AG09319 (cell line): ENCODE data around the gene ASMT.

Experiments used
- DNase-seq: peaks from one replicate; pipeline ENCODE4 v3.0.0-alpha.2; 2010; ENCODE audit warnings: low read depth; ENCODE audit errors: extremely low read depth
- CTCF ChIP-seq: IDR thresholded peaks from 2 replicates; pipeline ENCODE4 v1.5.1; 2011; ENCODE audit warnings: low read depth, mild to moderate bottlenecking, inconsistent platforms, low read length, moderate library complexity

Gene ASMT

DNA sequence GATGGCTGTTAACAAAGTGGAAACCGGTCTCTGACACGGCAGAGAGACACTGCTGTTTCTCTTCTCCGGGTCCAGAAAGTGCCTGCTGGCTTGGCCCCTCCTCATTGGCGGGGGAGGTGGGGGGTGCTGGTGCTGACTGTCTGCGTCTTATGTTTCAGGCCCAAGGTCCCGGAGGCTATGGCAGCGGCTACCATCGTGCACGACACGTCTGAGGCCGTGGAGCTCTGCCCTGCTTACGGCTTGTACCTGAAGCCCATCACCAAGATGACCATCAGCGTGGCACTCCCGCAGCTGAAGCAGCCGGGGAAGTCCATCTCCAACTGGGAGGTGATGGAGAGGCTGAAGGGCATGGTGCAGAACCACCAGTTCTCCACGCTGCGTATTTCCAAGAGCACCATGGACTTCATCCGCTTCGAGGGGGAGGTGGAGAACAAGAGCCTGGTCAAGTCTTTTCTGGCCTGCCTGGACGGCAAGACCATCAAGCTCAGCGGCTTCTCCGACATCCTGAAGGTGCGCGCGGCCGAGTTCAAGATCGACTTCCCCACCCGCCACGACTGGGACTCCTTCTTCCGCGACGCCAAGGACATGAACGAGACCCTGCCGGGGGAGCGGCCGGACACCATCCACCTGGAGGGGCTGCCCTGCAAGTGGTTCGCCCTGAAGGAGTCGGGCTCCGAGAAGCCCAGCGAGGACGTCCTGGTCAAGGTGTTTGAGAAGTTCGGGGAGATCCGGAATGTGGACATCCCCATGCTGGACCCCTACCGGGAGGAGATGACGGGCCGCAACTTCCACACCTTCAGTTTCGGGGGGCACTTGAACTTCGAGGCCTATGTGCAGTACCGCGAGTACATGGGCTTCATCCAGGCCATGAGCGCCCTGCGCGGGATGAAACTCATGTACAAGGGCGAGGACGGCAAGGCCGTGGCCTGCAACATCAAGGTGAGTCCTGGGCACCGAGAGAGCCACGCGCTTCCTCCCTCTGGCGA lies 21.3 kb upstream of the ASMT start:
- DNase-seq = no peak
- no peak for TF ChIP-seq CTCF

DNA sequence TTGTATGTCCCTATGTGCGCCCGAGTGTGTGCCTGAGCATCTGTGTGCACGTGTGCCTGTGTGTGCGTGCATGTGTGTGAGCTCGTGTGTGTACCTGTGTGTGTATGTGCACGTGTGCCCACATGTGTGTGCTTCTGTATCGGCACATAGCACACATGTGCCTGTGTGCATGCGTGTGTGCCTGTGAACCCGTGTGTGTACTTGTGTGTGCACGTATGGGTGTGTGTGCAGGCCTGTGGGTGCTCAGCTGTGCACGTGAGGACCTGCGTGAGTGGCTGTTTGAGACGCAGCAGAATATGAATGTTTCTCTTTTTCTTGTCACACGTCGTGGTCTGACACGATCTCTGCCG lies 19.2 kb upstream of the ASMT start:
- no peak for TF ChIP-seq CTCF
- no peak for DNase-seq

- TF ChIP-seq CTCF = no peak
- no peak for DNase-seq
These were observed 18.0 kb upstream of the ASMT start for GRCh38 chrX:1596676-1597344.

- no peak for DNase-seq
- no peak for TF ChIP-seq CTCF
These were observed 17.4 kb upstream of the ASMT start for GRCh38 chrX:1597345-1598020.

GRCh38 chrX:1598021-1598875 lies 16.6 kb upstream of the ASMT start:
- DNase-seq = no peak
- TF ChIP-seq CTCF = no peak

GRCh38 chrX:1598876-1599790 lies 15.7 kb upstream of the ASMT start:
- no peak for TF ChIP-seq CTCF
- no peak for DNase-seq
